Smooth muscle cell of the umbilical artery (primary cell): ENCODE results near the gene LIPA. TPM values are rescaled to one million over a fixed set of nuclear protein-coding genes. Genes with fewer than 3 reads are reported as not detected.

ENCODE experiments used
- total RNA-seq: library from RNA; depleted of rRNA; stranded (reverse); fragments of >200 nt; gene quantifications from 2 replicates; pipeline ENCODE4 v1.2.3, GENCODE V29; 2014

LIPA gene
- 64.1 and 98.9 TPM in 2 replicates for total RNA-seq

GRCh38 chr10:89251409-89252224 is at the start of gene LIPA:
TSS of gene LIPA (minus strand) at chr10:89251775. CDS start at chr10:89247648, 4,127 bp downstream.

GRCh38 chr10:89207181-89207800 is 44.3 kb downstream of the LIPA start, which contains the start of gene CH25H:
TSS of gene CH25H (minus strand) at chr10:89207317. CDS start at chr10:89207292, 25 bp downstream.

Other genes with a start within 250 kb of the LIPA start
- gene CH25H, start 44.5 kb downstream of the LIPA start, total RNA-seq: not detected in 2 replicates
- 1.9 and 2.4 TPM in 2 replicates for gene IFIT2, start 50.3 kb upstream of the LIPA start, total RNA-seq
- 5.9 and 7.2 TPM in 2 replicates for gene IFIT3, start 76.2 kb upstream of the LIPA start, total RNA-seq
- not detected in 2 replicates for gene IFIT1B, start 126.3 kb upstream of the LIPA start, total RNA-seq
- 2.8 and 4.8 TPM in 2 replicates for gene IFIT1, start 140.8 kb upstream of the LIPA start, total RNA-seq
- 18.4 and 19.7 TPM in 2 replicates for gene IFIT5, start 162.8 kb upstream of the LIPA start, total RNA-seq